HG02763 (cell line): Measurements from ENCODE around the gene MVB12B.

ENCODE experiments used
- ATAC-seq: cut with Tn5 transposase; IDR thresholded peaks from one replicate; pipeline ENCODE4 v1.9.1; 2021; ENCODE audit warnings: mild to moderate bottlenecking, moderate library complexity; ENCODE audit not compliant: unreplicated experiment

The MVB12B gene

GRCh38 chr9:126329476-126330275, 3.0 kb downstream of the MVB12B start:
- no peak for ATAC-seq

GRCh38 chr9:126330536-126330935, 3.9 kb downstream of the MVB12B start:
- ATAC-seq = no peak

GRCh38 chr9:126331964-126332748, 5.5 kb downstream of the MVB12B start:
- no peak for ATAC-seq

- no peak for ATAC-seq
These were observed 8.3 kb downstream of the MVB12B start for GRCh38 chr9:126334721-126335621.

GRCh38 chr9:126335837-126336735, 9.5 kb downstream of the MVB12B start:
- ATAC-seq = no peak

- no peak for ATAC-seq
These were observed 10.2 kb downstream of the MVB12B start for GRCh38 chr9:126336736-126337325.

GRCh38 chr9:126337729-126338372, 11.2 kb downstream of the MVB12B start:
- ATAC-seq = no peak

GRCh38 chr9:126338945-126339344, 12.3 kb downstream of the MVB12B start:
- no peak for ATAC-seq

- ATAC-seq = no peak
These were observed 14.8 kb downstream of the MVB12B start for GRCh38 chr9:126341426-126341825.

GRCh38 chr9:126341902-126342301, 15.3 kb downstream of the MVB12B start:
- ATAC-seq = no peak

- no peak for ATAC-seq
These were observed 16.0 kb downstream of the MVB12B start for GRCh38 chr9:126342621-126343031.

GRCh38 chr9:126343271-126343700, 16.7 kb downstream of the MVB12B start:
- no peak for ATAC-seq

GRCh38 chr9:126346031-126346430, 19.4 kb downstream of the MVB12B start:
- no peak for ATAC-seq

- ATAC-seq = no peak
These were observed 20.5 kb downstream of the MVB12B start for GRCh38 chr9:126347093-126347492.

GRCh38 chr9:126347911-126348760, 21.5 kb downstream of the MVB12B start:
- no peak for ATAC-seq

- no peak for ATAC-seq
These were observed 22.4 kb downstream of the MVB12B start for GRCh38 chr9:126348911-126349550.

GRCh38 chr9:126354887-126355770, 28.5 kb downstream of the MVB12B start:
- ATAC-seq = no peak
